MCF 10A (cell line): Measurements from ENCODE around the gene CALB2. TPM values are rescaled to one million over a fixed set of nuclear protein-coding genes. Genes with fewer than 3 reads are reported as not detected.
A peak's percentile ranks its signal among the peaks of the same experiment; 100 is the strongest.

Experiments used
- BruUV-seq: library from RNA; stranded (reverse); fragments of 400-500 nt; replicated peaks from 2 replicates; lab custom pipeline; 2021; lab: Mats Ljungman, UMichigan
- CTCF ChIA-PET: fragments of 300-600 bp; sonication (Branson Sonifier 250); formaldehyde crosslinking; extraction: SDS; loops from one replicate; lab custom pipeline; 2021; ENCODE audit warnings: antibody characterized with exemption, inconsistent platforms; lab: Yijun Ruan, JAX
- POLR2A ChIA-PET: fragments of 300-600, 350-650 bp; sonication (Branson Sonifier 250); formaldehyde crosslinking; extraction: SDS; loops from one replicate; lab custom pipeline; 2020; ENCODE audit warnings: antibody characterized with exemption, inconsistent platforms; lab: Yijun Ruan, JAX
- DNase-seq: peaks from one replicate; pipeline ENCODE4 v3.0.0-alpha.2; 2018; ENCODE audit not compliant: unreplicated experiment
- H3K27ac Mint-ChIP-seq: one replicate; pipeline ENCODE4 v1.8.0; 2022; ENCODE audit warnings: mild to moderate bottlenecking, low read depth, mixed read lengths; ENCODE audit not compliant: unreplicated experiment
- H3K27me3 Mint-ChIP-seq: one replicate; pipeline ENCODE4 v1.8.0; 2022; ENCODE audit warnings: mixed read lengths; ENCODE audit not compliant: insufficient read depth, unreplicated experiment
- H3K36me3 Mint-ChIP-seq: one replicate; pipeline ENCODE4 v1.8.0; 2022; ENCODE audit warnings: mild to moderate bottlenecking, moderate library complexity, mixed read lengths; ENCODE audit not compliant: insufficient read depth, unreplicated experiment
- H3K4me1 Mint-ChIP-seq: one replicate; pipeline ENCODE4 v1.8.0; 2022; ENCODE audit warnings: mixed read lengths; ENCODE audit not compliant: insufficient read depth, unreplicated experiment
- H3K4me3 Mint-ChIP-seq: one replicate; pipeline ENCODE4 v1.8.0; 2022; ENCODE audit warnings: mild to moderate bottlenecking, moderate library complexity, mixed read lengths; ENCODE audit not compliant: unreplicated experiment
- H3K9me3 Mint-ChIP-seq: one replicate; pipeline ENCODE4 v1.8.0; 2022; ENCODE audit warnings: mixed read lengths; ENCODE audit not compliant: unreplicated experiment
- intact Hi-C: fragments of 100-400 bp; cut with micrococcal nuclease; formaldehyde crosslinking; loops from 2 replicates; pipeline ENCODE4 v1.14.1; 2022
- total RNA-seq: library from RNA; stranded (reverse); gene quantifications from 2 replicates; pipeline ENCODE4 v1.2.3, GENCODE V29; 2022
- TF ChIP-seq, protein P1 (sequence below): fragments of 200-600 bp; IDR thresholded peaks from one replicate; pipeline ENCODE4 v1.8.0; 2022; ENCODE audit warnings: antibody characterized with exemption, mild to moderate bottlenecking; ENCODE audit not compliant: unreplicated experiment

The CALB2 gene
- total RNA-seq, 1 experiment from 2014 or later = 0.23 TPM

- peaks cover 26% of the 10 kb centered on the region for H3K27me3 Mint-ChIP-seq
- CTCF ChIA-PET = interaction anchor here (0.9 to 1.1 kb wide), 2 partner anchors 8 to 119 kb away, joined by 3 read pairs; no protein-coding TSS in a partner anchor
- no peaks in the 10 kb centered on the region for H3K9me3 Mint-ChIP-seq
- intact Hi-C loops = no loop called here
- no TSS peak for BruUV-seq
- no peak overlapping the region for H3K27ac Mint-ChIP-seq
- POLR2A ChIA-PET = no interaction called here
- no peaks in the 10 kb centered on the region for H3K36me3 Mint-ChIP-seq
- H3K4me1 Mint-ChIP-seq = no peaks in the 10 kb centered on the region
- H3K4me3 Mint-ChIP-seq = no peak overlapping the region
- no peak for DNase-seq
- TF ChIP-seq, protein P1, sequence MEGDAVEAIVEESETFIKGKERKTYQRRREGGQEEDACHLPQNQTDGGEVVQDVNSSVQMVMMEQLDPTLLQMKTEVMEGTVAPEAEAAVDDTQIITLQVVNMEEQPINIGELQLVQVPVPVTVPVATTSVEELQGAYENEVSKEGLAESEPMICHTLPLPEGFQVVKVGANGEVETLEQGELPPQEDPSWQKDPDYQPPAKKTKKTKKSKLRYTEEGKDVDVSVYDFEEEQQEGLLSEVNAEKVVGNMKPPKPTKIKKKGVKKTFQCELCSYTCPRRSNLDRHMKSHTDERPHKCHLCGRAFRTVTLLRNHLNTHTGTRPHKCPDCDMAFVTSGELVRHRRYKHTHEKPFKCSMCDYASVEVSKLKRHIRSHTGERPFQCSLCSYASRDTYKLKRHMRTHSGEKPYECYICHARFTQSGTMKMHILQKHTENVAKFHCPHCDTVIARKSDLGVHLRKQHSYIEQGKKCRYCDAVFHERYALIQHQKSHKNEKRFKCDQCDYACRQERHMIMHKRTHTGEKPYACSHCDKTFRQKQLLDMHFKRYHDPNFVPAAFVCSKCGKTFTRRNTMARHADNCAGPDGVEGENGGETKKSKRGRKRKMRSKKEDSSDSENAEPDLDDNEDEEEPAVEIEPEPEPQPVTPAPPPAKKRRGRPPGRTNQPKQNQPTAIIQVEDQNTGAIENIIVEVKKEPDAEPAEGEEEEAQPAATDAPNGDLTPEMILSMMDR = no peak
Measured at GRCh38 chr16:71319999-71320398, 38.5 kb upstream of the CALB2 start.

- H3K36me3 Mint-ChIP-seq = no peaks in the 10 kb centered on the region
- H3K27ac Mint-ChIP-seq = no peak overlapping the region
- no peaks in the 10 kb centered on the region for H3K27me3 Mint-ChIP-seq
- no TSS peak for BruUV-seq
- no peaks in the 10 kb centered on the region for H3K4me1 Mint-ChIP-seq
- no peak for DNase-seq
- intact Hi-C loops = no loop called here
- TF ChIP-seq, protein P1 = no peak
- CTCF ChIA-PET = interaction anchor here (2.0 to 5.7 kb wide), 2 partner anchors 14 to 17 kb away, joined by 8 to 42 read pairs; no protein-coding TSS in a partner anchor
- H3K9me3 Mint-ChIP-seq = no peaks in the 10 kb centered on the region
- POLR2A ChIA-PET = interaction anchor here (1.5 kb wide), 1 partner anchor 10 kb away, joined by 5 read pairs; no protein-coding TSS in a partner anchor
- no peak overlapping the region for H3K4me3 Mint-ChIP-seq
Measured at GRCh38 chr16:71327720-71328119, 30.8 kb upstream of the CALB2 start.

GRCh38 chr16:71328151-71328550 is 30.4 kb upstream of the CALB2 start:
- intact Hi-C loops = no loop called here
- Mint-ChIP-seq H3K36me3 (no peaks in the 10 kb centered on the region), H3K4me1 (no peaks in the 10 kb centered on the region), H3K9me3 (no peaks in the 10 kb centered on the region), H3K4me3 (no peak overlapping the region), H3K27ac (no peak overlapping the region), H3K27me3 (no peaks in the 10 kb centered on the region)
- CTCF ChIA-PET = interaction anchor here (2.0 to 5.7 kb wide), 2 partner anchors 14 to 18 kb away, joined by 8 to 42 read pairs; no protein-coding TSS in a partner anchor
- BruUV-seq = no TSS peak
- TF ChIP-seq, protein P1 = no peak
- POLR2A ChIA-PET = interaction anchor here (1.5 kb wide), 1 partner anchor 9 kb away, joined by 5 read pairs; no protein-coding TSS in a partner anchor
- no peak for DNase-seq

GRCh38 chr16:71337631-71338030 is 20.9 kb upstream of the CALB2 start:
- intact Hi-C loops = no loop called here
- no TSS peak for BruUV-seq
- peaks cover 11% of the 10 kb centered on the region for H3K27me3 Mint-ChIP-seq
- H3K4me1 Mint-ChIP-seq = peaks cover 23% of the 10 kb centered on the region
- peaks cover 10% of the 10 kb centered on the region for H3K9me3 Mint-ChIP-seq
- TF ChIP-seq, protein P1 = no peak
- H3K4me3 Mint-ChIP-seq = no peak overlapping the region
- DNase-seq = peak; percentile 60
- ChIA-PET CTCF (interaction anchor here (0.7 to 1.9 kb wide), 4 partner anchors 20 to 217 kb away, joined by 3 to 5 read pairs (median 4); no protein-coding TSS in a partner anchor), POLR2A (interaction anchor here (0.7 to 1.4 kb wide), 3 partner anchors 10 to 49 kb away, joined by 3 to 5 read pairs (median 4); partner anchors contain the start of gene CMTR2)
- no peak overlapping the region for H3K27ac Mint-ChIP-seq
- H3K36me3 Mint-ChIP-seq = no peaks in the 10 kb centered on the region
